ENCODE measurements around the gene PTBP1. TPM values are rescaled to one million over a fixed set of nuclear protein-coding genes. Genes with fewer than 3 reads are reported as not detected.

Gene PTBP1
- total RNA-seq, 1 experiment from 2014 or later = 712 TPM

- no peak for DNase-seq
- 0 out of 4 replicates have a peak, but pooled peaks cover 0 to 8% of the 10 kb centered on the region in 2 experiments for H3K4me1 Mint-ChIP-seq
- Histone ChIP-seq H2BK20ac (ENCODE audit: low read depth, low read length, poor library complexity, severe bottlenecking) (no peak overlapping the region), H3K23me2 (ENCODE audit: insufficient read length, low read depth, low read length, poor library complexity, severe bottlenecking) (no peaks in the 10 kb centered on the region), H2BK12ac (ENCODE audit: insufficient read length, low read depth, low read length) (no peak overlapping the region), H3K56ac (ENCODE audit: insufficient read length, low read depth, low read length) (no peak overlapping the region), H3K4ac (ENCODE audit: low read depth, low read length) (no peak overlapping the region), H3K79me1 (ENCODE audit: insufficient read depth, low read depth, low read length, poor library complexity, severe bottlenecking) (no peaks in the 10 kb centered on the region), H2BK15ac (ENCODE audit: low read depth, low read length) (no peak overlapping the region), H3K4me2 (ENCODE audit: insufficient read depth, insufficient read length, low read length) (no peak overlapping the region), H3K9me3 (ENCODE audit: control insufficient read depth, low read depth, low read length) (no peaks in the 10 kb centered on the region), H2AFZ (ENCODE audit: low read length) (no peak overlapping the region), H3K14ac (ENCODE audit: insufficient read depth, low read length) (no peak overlapping the region), H4K91ac (ENCODE audit: insufficient read length, low read depth, low read length) (no peak overlapping the region), H2AK5ac (ENCODE audit: insufficient read length, low read length) (no peak overlapping the region), H4K5ac (ENCODE audit: insufficient read length, low read depth, low read length) (no peak overlapping the region), H3K18ac (ENCODE audit: insufficient read length, low read depth, low read length) (no peak overlapping the region), H3K79me2 (ENCODE audit: insufficient read depth, low read length) (no peaks in the 10 kb centered on the region), H4K20me1 (ENCODE audit: control insufficient read depth, insufficient read depth, insufficient read length) (no peaks in the 10 kb centered on the region), H4K8ac (replicated peaks; ENCODE audit: insufficient read length, low read depth, low read length) (no peak overlapping the region), H3K23ac (ENCODE audit: insufficient read length, low read depth, low read length) (no peak overlapping the region), H3K9ac (ENCODE audit: extremely low read depth, insufficient read length, low read length) (no peak overlapping the region), H2BK5ac (ENCODE audit: insufficient read length, low read length) (no peak overlapping the region), H3K4me1 (ENCODE audit: insufficient read depth, low read length) (no peaks in the 10 kb centered on the region), H3K27ac (ENCODE audit: insufficient read length, low read depth, low read length) (no peak overlapping the region), H3K27me3 (ENCODE audit: insufficient read depth, low read length) (no peaks in the 10 kb centered on the region), H2BK120ac (ENCODE audit: low read depth, low read length, poor library complexity, severe bottlenecking) (no peak overlapping the region), H3T11ph (ENCODE audit: low read length) (no peak overlapping the region)
- no peak overlapping the region for H3K4me3 Mint-ChIP-seq
- peaks cover 2 to 4% of the 10 kb centered on the region in 2 experiments; a peak in 2 of 5 replicates for H3K9me3 Mint-ChIP-seq
- TF ChIP-seq CTCF (conservative IDR thresholded peaks at IDR 0.05) = no peak
- no peaks in the 10 kb centered on the region for H3K36me3 Mint-ChIP-seq (ENCODE audit: insufficient read depth in 1 of 3, low read depth in 3 of 3)
- peaks cover 4% of the 10 kb centered on the region; the same call in 1 of the 2 replicates for H3K27me3 Mint-ChIP-seq (ENCODE audit: low read depth)
- WGBS (ENCODE audit: extremely low coverage, insufficient read length, low lambda C conversion rate) = no CpG with 5 or more reads among the region's 39 CpGs
- no peak overlapping the region; a peak in 1 of 7 replicates for H3K27ac Mint-ChIP-seq
Observed at GRCh38 chr19:752652-753517, 44.4 kb upstream of the PTBP1 start.

Data from H9 (cell line).